ENCODE measurements around the gene MSTN. TPM values are rescaled to one million over a fixed set of nuclear protein-coding genes. Genes with fewer than 3 reads are reported as not detected.

The MSTN gene
- total RNA-seq, 1 experiment from 2014 or later = 102 TPM

GRCh38 chr2:190084704-190085103, 22.2 kb upstream of the MSTN start:
- no peaks in the 10 kb centered on the region for H3K9me3 ChIP-seq (replicated peaks)

DNA sequence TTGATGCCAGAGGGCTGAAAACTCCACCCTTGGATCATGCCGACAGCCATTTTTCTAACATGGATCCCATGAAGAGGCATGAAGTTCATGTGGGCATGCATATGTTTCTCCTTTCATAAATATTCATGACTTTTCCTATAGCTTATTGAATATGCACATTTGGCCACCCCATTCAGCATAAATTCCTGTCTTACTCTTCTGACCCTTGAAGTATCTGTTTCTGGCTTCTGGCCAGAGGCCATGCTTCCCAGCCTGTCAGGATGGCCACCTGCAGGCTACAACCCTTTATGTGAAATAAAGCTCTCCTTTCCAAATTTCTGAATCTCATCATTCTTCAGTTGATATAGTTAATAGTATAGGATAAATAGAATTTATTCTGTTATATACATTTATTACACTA, 19.6 kb upstream of the MSTN start:
- Histone ChIP-seq H3K27me3 (no peaks in the 10 kb centered on the region), H3K27ac (no peak overlapping the region), H3K9me3 (replicated peaks) (no peaks in the 10 kb centered on the region), H3K36me3 (no peaks in the 10 kb centered on the region), H3K4me1 (no peaks in the 10 kb centered on the region), H3K4me3 (no peak overlapping the region)
- no peak for DNase-seq

More at GRCh38 chr2:190084704-190085103, 22.2 kb upstream of the MSTN start:
- no peak for DNase-seq
- Histone ChIP-seq H3K4me3 (no peak overlapping the region), H3K36me3 (no peaks in the 10 kb centered on the region), H3K4me1 (no peaks in the 10 kb centered on the region), H3K27ac (no peak overlapping the region), H3K27me3 (no peaks in the 10 kb centered on the region)

DNA sequence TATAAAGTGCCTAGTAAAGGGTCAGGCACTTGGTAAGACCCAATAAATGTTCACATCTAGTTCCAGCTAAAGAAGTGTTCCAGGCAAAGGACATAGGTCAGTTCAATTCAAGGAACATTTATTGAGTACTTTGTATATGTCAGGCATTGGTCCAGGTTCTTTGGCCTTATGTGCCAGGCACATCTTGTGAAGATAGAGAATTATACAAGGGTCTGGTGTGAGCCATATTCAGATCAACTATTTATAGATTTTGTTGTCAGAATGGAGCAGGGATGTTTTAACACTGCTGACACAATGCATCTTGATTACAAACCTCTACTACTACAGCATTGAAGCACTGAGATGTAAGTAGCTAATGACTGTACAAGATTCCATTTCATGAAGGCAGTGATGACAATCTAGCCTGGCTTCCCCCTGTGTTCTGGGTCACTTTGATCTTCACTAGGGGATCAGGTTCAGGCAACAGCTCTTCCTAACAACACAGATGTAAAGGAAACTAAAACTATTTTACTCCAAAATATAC, 18.1 kb upstream of the MSTN start:
- no peak for DNase-seq
- no peaks in the 10 kb centered on the region for H3K36me3 ChIP-seq
- H3K9me3 ChIP-seq (replicated peaks) = peaks cover 4% of the 10 kb centered on the region; the same call in 1 of the 2 replicates
- H3K4me3 ChIP-seq = no peak overlapping the region
- H3K27me3 ChIP-seq = no peaks in the 10 kb centered on the region
- no peaks in the 10 kb centered on the region for H3K4me1 ChIP-seq
- no peak overlapping the region for H3K27ac ChIP-seq

GRCh38 chr2:190079160-190079559, 16.6 kb upstream of the MSTN start:
- DNase-seq = no peak
- Histone ChIP-seq H3K27me3 (no peaks in the 10 kb centered on the region), H3K9me3 (replicated peaks) (peaks cover 10% of the 10 kb centered on the region; the same call in 1 of the 2 replicates), H3K4me3 (no peak overlapping the region), H3K36me3 (no peaks in the 10 kb centered on the region), H3K4me1 (no peaks in the 10 kb centered on the region), H3K27ac (no peak overlapping the region)

GRCh38 chr2:190075623-190076022, 13.1 kb upstream of the MSTN start:
- Histone ChIP-seq H3K27ac (no peak overlapping the region), H3K27me3 (no peaks in the 10 kb centered on the region), H3K36me3 (no peaks in the 10 kb centered on the region), H3K9me3 (replicated peaks) (peaks cover 10% of the 10 kb centered on the region; the same call in 1 of the 2 replicates), H3K4me1 (no peaks in the 10 kb centered on the region), H3K4me3 (no peak overlapping the region)
- no peak for DNase-seq

GRCh38 chr2:190069936-190070696, 7.6 kb upstream of the MSTN start:
- Histone ChIP-seq H3K36me3 (no peaks in the 10 kb centered on the region), H3K27me3 (no peaks in the 10 kb centered on the region), H3K4me1 (peaks cover 5% of the 10 kb centered on the region), H3K9me3 (replicated peaks) (peaks cover under 1% of the 10 kb centered on the region; the same call in 1 of the 2 replicates), H3K27ac (no peak overlapping the region), H3K4me3 (no peak overlapping the region)
- DNase-seq = peak; percentile 74 to 96

DNA sequence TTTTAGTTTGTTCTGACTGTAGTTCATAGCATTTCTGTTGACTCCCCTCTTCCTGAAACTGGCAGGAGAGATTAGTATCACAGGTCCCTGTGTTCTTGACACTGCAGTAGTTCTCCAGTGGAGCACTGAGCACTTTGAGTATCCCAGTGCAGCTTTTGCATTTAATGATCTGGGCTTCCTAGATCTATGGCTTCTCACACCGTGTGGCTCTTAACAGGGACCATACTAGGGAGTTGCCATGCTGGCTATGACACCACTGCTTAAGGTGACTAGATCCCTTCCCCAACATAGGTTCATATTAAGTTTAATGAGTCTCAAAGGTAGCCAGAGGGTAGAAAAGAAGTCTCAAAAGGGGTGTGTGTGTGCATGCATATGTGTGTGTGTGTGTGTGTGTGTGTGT, 6.2 kb upstream of the MSTN start:
- Histone ChIP-seq H3K9me3 (replicated peaks) (no peaks in the 10 kb centered on the region), H3K4me3 (no peak overlapping the region), H3K27ac (no peak overlapping the region), H3K27me3 (no peaks in the 10 kb centered on the region), H3K4me1 (peaks cover 13% of the 10 kb centered on the region), H3K36me3 (no peaks in the 10 kb centered on the region)
- DNase-seq = peak in 1 of 2 experiments; percentile 43

DNA sequence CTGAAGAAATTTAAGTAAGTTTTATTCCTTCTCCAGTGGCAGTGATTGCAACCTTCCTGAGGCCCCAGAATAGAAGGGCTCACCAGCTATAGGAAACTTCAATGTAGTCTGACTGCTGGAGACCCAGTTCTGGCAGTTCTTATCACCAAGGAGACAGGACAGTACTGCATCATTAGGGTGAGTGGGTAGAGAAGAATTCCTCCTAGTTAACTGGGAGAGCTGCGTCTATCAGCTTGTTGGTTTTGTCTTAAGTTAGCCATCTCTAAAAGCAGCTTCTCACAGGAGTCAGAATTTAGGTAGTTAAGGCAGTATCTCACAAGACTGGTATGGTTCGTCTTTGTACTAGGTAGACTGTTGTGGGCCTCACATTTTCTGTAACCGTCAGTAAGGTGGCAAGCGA, 3.3 kb upstream of the MSTN start:
- H3K9me3 ChIP-seq (replicated peaks) = no peaks in the 10 kb centered on the region
- H3K4me1 ChIP-seq = peaks cover 30% of the 10 kb centered on the region
- DNase-seq = no peak

GRCh38 chr2:190063624-190064023, 1.1 kb upstream of the MSTN start:
- H3K9me3 ChIP-seq (replicated peaks) = no peaks in the 10 kb centered on the region
- no peaks in the 10 kb centered on the region for H3K27me3 ChIP-seq
- DNase-seq = peak; percentile 63 to 92
- peaks cover 44% of the 10 kb centered on the region for H3K4me1 ChIP-seq
- H3K4me3 ChIP-seq = peak overlapping the region; percentile 59; the same call in 1 of the 2 replicates
- peaks cover 11% of the 10 kb centered on the region for H3K36me3 ChIP-seq
- H3K27ac ChIP-seq = peak overlapping the region; percentile 90

More for the DNA sequence above, 3.3 kb upstream of the MSTN start:
- no peaks in the 10 kb centered on the region for H3K27me3 ChIP-seq
- H3K27ac ChIP-seq = no peak overlapping the region
- H3K4me3 ChIP-seq = no peak overlapping the region
- H3K36me3 ChIP-seq = no peaks in the 10 kb centered on the region

DNA sequence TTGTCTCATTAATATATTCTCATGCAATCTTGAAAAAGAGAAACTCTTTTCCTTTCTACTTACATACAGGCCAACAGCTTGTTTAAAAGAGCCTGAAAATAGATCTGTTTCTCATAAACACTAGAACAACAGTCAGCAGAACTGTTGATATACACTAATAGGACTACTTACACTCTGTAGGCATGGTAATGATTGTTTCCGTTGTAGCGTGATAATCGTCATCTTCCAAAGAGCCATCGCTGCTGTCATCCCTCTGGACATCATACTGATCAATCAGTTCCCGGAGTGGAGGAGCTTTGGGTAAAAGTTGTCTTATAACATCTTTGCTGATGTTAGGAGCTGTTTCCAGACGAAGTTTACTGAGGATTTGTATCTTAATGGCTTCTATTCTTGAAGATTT, 476 bp downstream of the MSTN start:
- peaks cover 44% of the 10 kb centered on the region for H3K4me1 ChIP-seq
- peak overlapping the region; percentile 59 for H3K4me3 ChIP-seq
- DNase-seq = peak; percentile 52 to 85

GRCh38 chr2:190060626-190061025, 1.9 kb downstream of the MSTN start:
- peak overlapping the region; percentile 59 for H3K4me3 ChIP-seq
- H3K9me3 ChIP-seq (replicated peaks) = no peaks in the 10 kb centered on the region; the same call in none of the 2 replicates
- H3K27me3 ChIP-seq = no peaks in the 10 kb centered on the region
- peaks cover 39% of the 10 kb centered on the region for H3K4me1 ChIP-seq
- peaks cover 41% of the 10 kb centered on the region for H3K36me3 ChIP-seq
- peak; percentile 90 to 98 for DNase-seq
- peak overlapping the region; percentile 90 for H3K27ac ChIP-seq

More for the DNA sequence above, 476 bp downstream of the MSTN start:
- H3K9me3 ChIP-seq (replicated peaks) = no peaks in the 10 kb centered on the region
- H3K36me3 ChIP-seq = peaks cover 27% of the 10 kb centered on the region
- peak overlapping the region; percentile 90 for H3K27ac ChIP-seq
- no peaks in the 10 kb centered on the region for H3K27me3 ChIP-seq

GRCh38 chr2:190060019-190060418, 2.5 kb downstream of the MSTN start:
- no peaks in the 10 kb centered on the region; the same call in none of the 2 replicates for H3K9me3 ChIP-seq (replicated peaks)
- peaks cover 45% of the 10 kb centered on the region for H3K36me3 ChIP-seq
- no peaks in the 10 kb centered on the region for H3K27me3 ChIP-seq
- peak overlapping the region; percentile 59 for H3K4me3 ChIP-seq
- peak overlapping the region; percentile 90 for H3K27ac ChIP-seq
- H3K4me1 ChIP-seq = peaks cover 39% of the 10 kb centered on the region
- DNase-seq = peak; percentile 54 to 86

GRCh38 chr2:190053426-190053825, 9.1 kb downstream of the MSTN start:
- H3K4me1 ChIP-seq = peaks cover 11% of the 10 kb centered on the region; the same call in 1 of the 2 replicates
- peaks cover 32% of the 10 kb centered on the region for H3K36me3 ChIP-seq
- no peak overlapping the region for H3K4me3 ChIP-seq
- no peaks in the 10 kb centered on the region for H3K27me3 ChIP-seq
- H3K9me3 ChIP-seq (replicated peaks) = no peaks in the 10 kb centered on the region; the same call in none of the 2 replicates
- no peak overlapping the region for H3K27ac ChIP-seq
- DNase-seq = no peak

GRCh38 chr2:190052307-190052706, 10.2 kb downstream of the MSTN start:
- H3K36me3 ChIP-seq = peaks cover 20% of the 10 kb centered on the region
- no peak overlapping the region for H3K27ac ChIP-seq
- no peak overlapping the region for H3K4me3 ChIP-seq
- H3K27me3 ChIP-seq = no peaks in the 10 kb centered on the region
- H3K4me1 ChIP-seq = peaks cover 11% of the 10 kb centered on the region; the same call in 1 of the 2 replicates
- DNase-seq = no peak
- H3K9me3 ChIP-seq (replicated peaks) = no peaks in the 10 kb centered on the region; the same call in none of the 2 replicates

GRCh38 chr2:190051223-190051622, 11.3 kb downstream of the MSTN start:
- no peak for DNase-seq
- H3K9me3 ChIP-seq (replicated peaks) = no peaks in the 10 kb centered on the region; the same call in 1 of the 2 replicates
- peaks cover 14% of the 10 kb centered on the region for H3K4me1 ChIP-seq
- H3K36me3 ChIP-seq = peaks cover 9% of the 10 kb centered on the region
- H3K27ac ChIP-seq = no peak overlapping the region
- H3K4me3 ChIP-seq = no peak overlapping the region
- H3K27me3 ChIP-seq = no peaks in the 10 kb centered on the region
